Cardiac muscle cell (in vitro differentiated cells and primary cell): Measurements from ENCODE around the gene ALDH16A1. TPM values are rescaled to one million over a fixed set of nuclear protein-coding genes. Genes with fewer than 3 reads are reported as not detected.
A peak's percentile ranks its signal among the peaks of the same experiment; 100 is the strongest.

Experiments
- DNase-seq, 2 donors: peaks; one replicate each; pipeline versions ENCODE4 v3.0.0 to v3.0.0-alpha.2; 2010 to 2017; ENCODE audit warnings: low read depth in 1 of 2, low spot score in 1 of 2
- H3K27ac ChIP-seq: fragments of 200-600 bp; sonication (generic); 2 replicates; pipeline ENCODE4 v1.5.1; 2016
- H3K27me3 ChIP-seq: fragments of 200-600 bp; sonication (generic); 2 replicates; pipeline ENCODE4 v1.6.0; 2016; ENCODE audit warnings: control low read depth
- H3K36me3 ChIP-seq: fragments of 200-600 bp; sonication (generic); 2 replicates; pipeline ENCODE4 v1.5.1; 2016; ENCODE audit warnings: control low read depth
- H3K4me1 ChIP-seq: fragments of 200-600 bp; sonication (generic); 2 replicates; pipeline ENCODE4 v1.8.1; 2017; ENCODE audit warnings: low read depth, mild to moderate bottlenecking, mixed run types
- H3K4me3 ChIP-seq: fragments of 200-600 bp; sonication (generic); 2 replicates; pipeline ENCODE4 v1.5.1; 2016; ENCODE audit warnings: mild to moderate bottlenecking
- H3K9me3 ChIP-seq: fragments of 200-600 bp; sonication (generic); 2 replicates; pipeline ENCODE4 v1.5.1; 2017; ENCODE audit warnings: low read depth, mild to moderate bottlenecking, control low read depth
- CTCF ChIP-seq: IDR thresholded peaks from 2 replicates; pipeline ENCODE4 v1.5.1; 2012; ENCODE audit warnings: low read depth, mild to moderate bottlenecking, low read length
- polyA plus RNA-seq: library from polyadenylated mRNA; unstranded; fragments of >200 nt; fragmentation: Nextera tagmentation; extraction: Ambion mirVana; gene quantifications from 2 replicates; pipeline ENCODE4 v1.2.1, GENCODE V29; 2016
- total RNA-seq: library from RNA; depleted of rRNA; stranded (reverse); fragments of >200 nt; gene quantifications from 2 replicates; pipeline ENCODE4 v1.2.3, GENCODE V29; 2016

ALDH16A1 gene
- total and polyA plus RNA-seq, 2 experiments from 2014 or later, result 37.3 to 46.4 TPM

- H3K4me1 ChIP-seq, result peaks cover 10% of the 10 kb centered on the region
- no peaks in the 10 kb centered on the region for H3K27me3 ChIP-seq
- H3K27ac ChIP-seq, result peak overlapping the region; percentile 96
- H3K36me3 ChIP-seq, result peaks cover 33% of the 10 kb centered on the region
- no peak for TF ChIP-seq CTCF
- peak overlapping the region; percentile 98 for H3K4me3 ChIP-seq
- DNase-seq, result peak; percentile 63
- no peaks in the 10 kb centered on the region for H3K9me3 ChIP-seq
Observed at GRCh38 chr19:49497047-49497788, 44.2 kb downstream of the ALDH16A1 start.

GRCh38 chr19:49497789-49498103 lies 44.7 kb downstream of the ALDH16A1 start:
- Histone ChIP-seq H3K27ac (peak overlapping the region; percentile 7), H3K9me3 (no peaks in the 10 kb centered on the region), H3K27me3 (no peaks in the 10 kb centered on the region), H3K4me1 (peaks cover 10% of the 10 kb centered on the region), H3K4me3 (no peak overlapping the region), H3K36me3 (peaks cover 28% of the 10 kb centered on the region)
- no peak for DNase-seq
- no peak for TF ChIP-seq CTCF

- H3K4me3 ChIP-seq, result no peak overlapping the region
- H3K4me1 ChIP-seq, result peaks cover 13% of the 10 kb centered on the region
- no peaks in the 10 kb centered on the region for H3K27me3 ChIP-seq
- no peak for DNase-seq
- peaks cover 24% of the 10 kb centered on the region for H3K36me3 ChIP-seq
- H3K9me3 ChIP-seq, result no peaks in the 10 kb centered on the region
- no peak for TF ChIP-seq CTCF
- peak overlapping the region; percentile 7 for H3K27ac ChIP-seq
Observed at GRCh38 chr19:49498475-49498874, 45.5 kb downstream of the ALDH16A1 start.

GRCh38 chr19:49499030-49499670 lies 46.1 kb downstream of the ALDH16A1 start:
- Histone ChIP-seq H3K4me1 (peaks cover 15% of the 10 kb centered on the region), H3K27ac (peak overlapping the region; percentile 39)

More at GRCh38 chr19:49499030-49499670, 46.1 kb downstream of the ALDH16A1 start:
- Histone ChIP-seq H3K9me3 (no peaks in the 10 kb centered on the region), H3K4me3 (no peak overlapping the region), H3K36me3 (peaks cover 24% of the 10 kb centered on the region), H3K27me3 (no peaks in the 10 kb centered on the region)
- no peak for TF ChIP-seq CTCF
- DNase-seq, result no peak
